IMR-90 (cell line): ENCODE results near the gene HYAL3. TPM values are rescaled to one million over a fixed set of nuclear protein-coding genes. Genes with fewer than 3 reads are reported as not detected.

Source experiments
- ATAC-seq: fragments of 200-7000 bp; cut with Tn5 transposase; 2 replicates; pipeline ENCODE4 v1.9.1; 2020; ENCODE audit warnings: low read depth, mild to moderate bottlenecking, moderate library complexity
- BruUV-seq: library from RNA; stranded (reverse); fragments of 400-500 nt; replicated peaks from 2 replicates; lab custom pipeline; 2021; lab: Mats Ljungman, UMichigan
- CTCF ChIA-PET: fragments of 300-600 bp; formaldehyde crosslinking; extraction: SDS; loops from one replicate; lab custom pipeline; 2021; ENCODE audit warnings: antibody characterized with exemption; lab: Yijun Ruan, JAX
- POLR2A ChIA-PET: fragments of 300-600 bp; sonication (Branson Sonifier 250); formaldehyde crosslinking; loops from one replicate; lab custom pipeline; 2022; ENCODE audit warnings: antibody characterized with exemption; ENCODE audit not compliant: unreplicated experiment; lab: Charles Lee
- DNase-seq: peaks from one replicate; pipeline ENCODE4 v3.0.0; 2013
- H2AFZ ChIP-seq: replicated peaks from 2 replicates; pipeline ENCODE3; 2013; ENCODE audit warnings: low read length, mild to moderate bottlenecking; ENCODE audit not compliant: poor library complexity
- H2AK5ac ChIP-seq: 2 replicates; pipeline ENCODE4 v1.6.1; 2013; ENCODE audit warnings: low read depth, low read length, inconsistent platforms
- H2AK9ac ChIP-seq: replicated peaks from 2 replicates; pipeline ENCODE3; 2013; ENCODE audit warnings: mild to moderate bottlenecking, low read depth, low read length, moderate library complexity; ENCODE audit not compliant: poor library complexity
- H2BK120ac ChIP-seq: 2 replicates; pipeline ENCODE4 v1.6.1; 2013; ENCODE audit warnings: low read depth, low read length, inconsistent platforms
- H2BK15ac ChIP-seq: 3 replicates; pipeline ENCODE4 v1.6.1; 2013; ENCODE audit warnings: low read depth, low read length, inconsistent platforms
- H2BK20ac ChIP-seq: 2 replicates; pipeline ENCODE4 v1.6.1; 2013; ENCODE audit warnings: low read depth, mild to moderate bottlenecking, inconsistent platforms, low read length, moderate library complexity
- H2BK5ac ChIP-seq: 2 replicates; pipeline ENCODE4 v1.6.1; 2013; ENCODE audit warnings: mild to moderate bottlenecking, low read depth, low read length, inconsistent platforms; ENCODE audit not compliant: poor library complexity, severe bottlenecking
- H3K14ac ChIP-seq: replicated peaks from 2 replicates; pipeline ENCODE4 v1.6.1; 2013; ENCODE audit warnings: low read depth, low read length, inconsistent platforms
- H3K18ac ChIP-seq: 2 replicates; pipeline ENCODE4 v1.6.1; 2013; ENCODE audit warnings: low read depth, low read length, control low read depth
- H3K23ac ChIP-seq: 2 replicates; pipeline ENCODE4 v1.6.1; 2013; ENCODE audit warnings: low read depth, low read length, inconsistent platforms
- H3K27ac ChIP-seq: 2 replicates; pipeline ENCODE4 v1.5.1; 2013; ENCODE audit warnings: mild to moderate bottlenecking, control low read depth, low read length; ENCODE audit not compliant: insufficient read depth
- H3K27me3 ChIP-seq: 2 replicates; pipeline ENCODE4 v1.6.1; 2013; ENCODE audit warnings: low read length; ENCODE audit not compliant: control insufficient read depth, insufficient read depth
- H3K36me3 ChIP-seq: 2 replicates; pipeline ENCODE4 v1.6.1; 2013; ENCODE audit warnings: low read length, mixed read lengths; ENCODE audit not compliant: control insufficient read depth, insufficient read depth
- H3K4ac ChIP-seq: 2 replicates; pipeline ENCODE4 v1.6.1; 2013; ENCODE audit warnings: low read depth, low read length, inconsistent platforms
- H3K4me1 ChIP-seq: 2 replicates; pipeline ENCODE4 v1.6.1; 2013; ENCODE audit warnings: low read length, mixed read lengths; ENCODE audit not compliant: control insufficient read depth, insufficient read depth
- H3K4me2 ChIP-seq: 2 replicates; pipeline ENCODE4 v1.6.1; 2013; ENCODE audit warnings: low read depth, mild to moderate bottlenecking, control low read depth, low read length, moderate library complexity
- H3K4me3 ChIP-seq: 2 replicates; pipeline ENCODE4 v1.5.1; 2013; ENCODE audit warnings: low read depth, mild to moderate bottlenecking, control low read depth, low read length, moderate library complexity; ENCODE audit not compliant: insufficient read depth
- H3K56ac ChIP-seq: 2 replicates; pipeline ENCODE4 v1.6.1; 2013; ENCODE audit warnings: low read length, inconsistent platforms; ENCODE audit not compliant: insufficient read depth; ENCODE audit errors: extremely low read depth
- H3K79me1 ChIP-seq, 2 experiments: 2 replicates each; pipeline ENCODE4 v1.6.1; 2013; ENCODE audit warnings: low read length in 2 of 2, inconsistent platforms in 1 of 2, low read depth in 1 of 2
- H3K9ac ChIP-seq: 2 replicates; pipeline ENCODE4 v1.6.1; 2013; ENCODE audit warnings: low read depth, low read length, control low read depth
- H3K9me1 ChIP-seq: 2 replicates; pipeline ENCODE4 v1.6.1; 2013; ENCODE audit warnings: low read length, inconsistent platforms; ENCODE audit not compliant: insufficient read depth
- H3K9me3 ChIP-seq: 2 replicates; pipeline ENCODE4 v1.6.1; 2013; ENCODE audit warnings: low read length; ENCODE audit not compliant: control insufficient read depth, insufficient read depth
- H4K20me1 ChIP-seq: 2 replicates; pipeline ENCODE4 v1.6.1; 2013; ENCODE audit warnings: low read length, inconsistent platforms; ENCODE audit not compliant: insufficient read depth
- H4K5ac ChIP-seq: 2 replicates; pipeline ENCODE4 v1.6.1; 2013; ENCODE audit warnings: mild to moderate bottlenecking, low read depth, low read length, control low read depth
- H4K8ac ChIP-seq, 2 experiments: 2 replicates each; pipeline ENCODE4 v1.6.1; 2013; ENCODE audit warnings: low read depth in 2 of 2, low read length in 2 of 2, control low read depth in 1 of 2, inconsistent platforms in 1 of 2
- H4K91ac ChIP-seq: 2 replicates; pipeline ENCODE4 v1.6.1; 2013; ENCODE audit warnings: low read depth, low read length, inconsistent platforms; ENCODE audit not compliant: insufficient read depth
- CEBPB ChIP-seq: IDR thresholded peaks from 2 replicates; pipeline ENCODE4 v1.6.1; 2012; ENCODE audit warnings: low read depth, low read length, improper control_type of control experiment
- MXI1 ChIP-seq: IDR thresholded peaks from 2 replicates; pipeline ENCODE4 v1.6.1; 2012; ENCODE audit warnings: low read depth, mild to moderate bottlenecking, low read length, moderate library complexity, borderline replicate concordance
- WGBS, 2 experiments: methylation state at CpG; one replicate each; pipeline versions ENCODE4 v1.1.5 to v1.1.7; 2013; ENCODE audit warnings: missing lambda C conversion rate in 2 of 2; ENCODE audit not compliant: insufficient read length in 1 of 2; ENCODE audit errors: extremely low coverage in 2 of 2; 5-methylcytosine and 5-hydroxymethylcytosine counted together
- dilution Hi-C: fragments of 300-500 bp; cut with HindIII; formaldehyde crosslinking; loops from one replicate; pipeline ENCODE4 v1.14.3; 2018; ENCODE audit warnings: low sequenced_read_pairs; ENCODE audit not compliant: unreplicated experiment
- in situ Hi-C: fragments of 300-500 bp; cut with MboI; formaldehyde crosslinking; loops from 3 replicates; pipeline ENCODE4 v1.14.3; 2019; ENCODE audit warnings: low sequenced_read_pairs, inconsistent platforms, mixed read lengths
- intact Hi-C: fragments of 100-400 bp; cut with micrococcal nuclease; formaldehyde crosslinking; loops from 2 replicates; pipeline ENCODE4 v1.10.0; 2022
- polyA plus RNA-seq, 3 experiments: library from polyadenylated mRNA; depleted of rRNA; stranded (reverse); fragments of >200 nt; gene quantifications; 2 replicates each; pipeline ENCODE4 v1.2.3, GENCODE V29; 2012; ENCODE audit warnings: low replicate concordance in 1 of 3
- total RNA-seq: library from RNA; depleted of rRNA; stranded (reverse); fragments of >200 nt; gene quantifications from 2 replicates; pipeline ENCODE4 v1.2.3, GENCODE V29; 2012

Gene HYAL3
- total and polyA plus RNA-seq, 2 of the 4 experiments (the other 2 are of a cell fraction) = 2.7 to 5.7 TPM

DNA sequence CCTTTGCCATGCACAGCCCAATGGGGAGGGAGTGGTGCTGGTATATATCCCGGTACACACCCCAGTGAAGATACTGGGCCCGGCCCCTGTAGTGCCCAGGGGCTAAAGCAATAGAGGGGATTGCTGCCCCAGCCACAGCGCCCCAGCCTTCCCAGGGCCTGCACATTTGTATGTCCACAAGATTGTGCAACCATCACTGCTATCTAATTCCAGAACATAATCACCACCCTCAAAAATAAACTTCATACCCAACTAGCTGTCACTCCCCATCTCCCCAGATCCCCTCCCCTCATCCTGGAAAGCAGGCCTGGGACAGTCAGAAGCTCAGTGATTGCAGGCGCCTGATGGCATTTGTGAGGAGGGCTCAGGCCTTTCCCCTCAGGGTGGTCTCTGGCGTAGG, 49.7 kb downstream of the HYAL3 start:
- Histone ChIP-seq H3K4me1 (peaks cover 56% of the 10 kb centered on the region), H4K91ac (no peak overlapping the region), H4K8ac (no peak overlapping the region), H3K14ac (no peak overlapping the region), H3K23ac (no peak overlapping the region; the same call in 1 of the 2 replicates), H2BK15ac (no peak overlapping the region), H3K36me3 (peaks cover 36% of the 10 kb centered on the region), H3K56ac (no peak overlapping the region), H2AFZ (no peak overlapping the region), H3K4me3 (no peak overlapping the region), H3K27ac (peak overlapping the region; percentile 26), H2AK5ac (peak overlapping the region; percentile 51), H3K4ac (peak overlapping the region; percentile 44; the same call in 1 of the 2 replicates), H4K20me1 (peaks cover 85% of the 10 kb centered on the region), H3K4me2 (peak overlapping the region; percentile 19; the same call in 1 of the 2 replicates), H3K18ac (no peak overlapping the region), H4K5ac (no peak overlapping the region), H3K9me1 (peaks cover 24% of the 10 kb centered on the region), H2BK120ac (no peak overlapping the region; the same call in 1 of the 2 replicates), H2BK20ac (no peak overlapping the region), H2BK5ac (peak overlapping the region; percentile 76), H3K9ac (no peak overlapping the region), H3K27me3 (no peaks in the 10 kb centered on the region), H3K9me3 (no peaks in the 10 kb centered on the region), H2AK9ac (peak overlapping the region; percentile 60), H3K79me1 (peaks cover 18 to 90% of the 10 kb centered on the region in 2 experiments)
- in situ Hi-C loops (no loop called here), dilution Hi-C loops (no loop called here), intact Hi-C loops (no loop called here)
- DNase-seq (no peak), ATAC-seq (no peak)
- TF ChIP-seq CEBPB (peak; percentile 86), MXI1 (no peak)
- ChIA-PET POLR2A (no interaction called here), CTCF (no interaction called here)
- WGBS, 2 experiments = no CpG with 5 or more reads among the region's 5 CpGs
- BruUV-seq = no TSS peak
